ENCODE measurements around the gene MTA1.
A peak's percentile ranks its signal among the peaks of the same experiment; 100 is the strongest.

Gene MTA1

GRCh38 chr14:105447651-105448640, 28.3 kb downstream of the MTA1 start:
- CTCF ChIA-PET = interaction anchor here (0.6 to 2.4 kb wide), 11 partner anchors 9 to 69 kb away, joined by 3 to 14 read pairs (median 4); no protein-coding TSS in a partner anchor
- no peak for DNase-seq (ENCODE audit: low read depth, low spot score)

GRCh38 chr14:105448706-105449111, 29.1 kb downstream of the MTA1 start:
- H3K4me3 ChIP-seq (ENCODE audit: low read depth, low read length) = no peak overlapping the region

More at GRCh38 chr14:105447651-105448640, 28.3 kb downstream of the MTA1 start:
- POLR2A ChIA-PET = no interaction called here
- no peak for TF ChIP-seq CTCF (IDR thresholded peaks at IDR 0.05; ENCODE audit: insufficient read depth, low read length, missing control alignments)
- H3K4me3 ChIP-seq (ENCODE audit: low read depth, low read length) = no peak overlapping the region

GRCh38 chr14:105449276-105450122, 29.9 kb downstream of the MTA1 start:
- no peak for TF ChIP-seq CTCF (IDR thresholded peaks at IDR 0.05; ENCODE audit: insufficient read depth, low read length, missing control alignments)
- DNase-seq (ENCODE audit: low read depth, low spot score) = no peak
- ChIA-PET POLR2A (no interaction called here), CTCF (interaction anchor here (0.9 to 1.0 kb wide), 2 partner anchors 15 to 167 kb away, joined by 3 to 5 read pairs; no protein-coding TSS in a partner anchor)
- H3K4me3 ChIP-seq (ENCODE audit: low read depth, low read length) = no peak overlapping the region

More at GRCh38 chr14:105448706-105449111, 29.1 kb downstream of the MTA1 start:
- ChIA-PET CTCF (interaction anchor here (0.6 to 2.4 kb wide), 11 partner anchors 9 to 68 kb away, joined by 3 to 14 read pairs (median 4); no protein-coding TSS in a partner anchor), POLR2A (no interaction called here)
- no peak for DNase-seq (ENCODE audit: low read depth, low spot score)
- TF ChIP-seq CTCF (IDR thresholded peaks at IDR 0.05; ENCODE audit: insufficient read depth, low read length, missing control alignments) = peak; percentile 93

GRCh38 chr14:105450123-105450505, 30.5 kb downstream of the MTA1 start:
- no peak for TF ChIP-seq CTCF (IDR thresholded peaks at IDR 0.05; ENCODE audit: insufficient read depth, low read length, missing control alignments)
- no peak for DNase-seq (ENCODE audit: low read depth, low spot score)
- no peak overlapping the region for H3K4me3 ChIP-seq (ENCODE audit: low read depth, low read length)
- ChIA-PET POLR2A (no interaction called here), CTCF (interaction anchor here (0.9 to 1.9 kb wide), 4 partner anchors 15 to 167 kb away, joined by 3 to 6 read pairs (median 4); no protein-coding TSS in a partner anchor)

- no peak for TF ChIP-seq CTCF (IDR thresholded peaks at IDR 0.05; ENCODE audit: insufficient read depth, low read length, missing control alignments)
- POLR2A ChIA-PET = no interaction called here
- CTCF ChIA-PET = interaction anchor here (0.9 to 1.9 kb wide), 4 partner anchors 18 to 168 kb away, joined by 3 to 6 read pairs (median 3); no protein-coding TSS in a partner anchor
- no peak for DNase-seq (ENCODE audit: low read depth, low spot score)
- H3K4me3 ChIP-seq (ENCODE audit: low read depth, low read length) = no peak overlapping the region
Measured at GRCh38 chr14:105450864-105451720, 31.5 kb downstream of the MTA1 start.
